HTERT RPE-1 (cell line): Measurements from ENCODE around the gene IFNG.

Source experiments
- in situ Hi-C: fragments of 300-500 bp; cut with MboI; formaldehyde crosslinking; loops from 4 replicates; pipeline ENCODE4 v1.14.3; 2020; ENCODE audit warnings: low sequenced_read_pairs

The IFNG gene

DNA sequence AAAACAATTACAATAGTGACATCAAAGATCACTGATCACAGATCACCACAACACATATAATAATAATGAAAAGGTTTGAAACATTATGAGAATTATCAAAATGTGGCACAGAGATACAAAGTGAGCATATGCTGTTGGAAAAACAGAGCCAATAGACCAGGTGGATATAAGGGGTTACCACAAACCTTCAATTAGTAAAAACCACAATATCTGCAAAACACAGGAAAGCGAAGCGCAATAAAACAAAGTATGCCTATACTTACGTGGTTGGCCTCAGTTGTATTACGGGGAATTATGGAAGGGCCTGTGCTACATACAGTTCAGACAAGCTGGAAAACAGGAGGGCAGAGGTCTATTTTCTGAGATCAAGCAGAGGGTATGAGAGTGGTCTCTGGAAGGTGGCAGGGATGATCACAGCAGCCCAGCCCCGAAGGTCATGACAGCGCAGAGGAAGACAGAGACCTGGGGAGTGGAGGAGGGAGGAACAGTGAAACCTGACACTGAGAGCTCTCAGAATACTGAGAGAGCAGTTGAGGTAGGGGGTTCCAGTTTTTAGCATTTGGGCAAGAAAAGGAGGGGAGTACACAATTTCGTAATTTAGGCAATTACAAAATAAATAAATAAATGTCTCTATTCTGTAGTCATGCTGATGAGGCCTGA, 41.3 kb downstream of the IFNG start:
- in situ Hi-C loops: no loop called here

- in situ Hi-C loops: no loop called here
Observed at GRCh38 chr12:68117661-68118060, 41.9 kb downstream of the IFNG start.

GRCh38 chr12:68115281-68115680, 44.3 kb downstream of the IFNG start:
- in situ Hi-C loops: no loop called here

DNA sequence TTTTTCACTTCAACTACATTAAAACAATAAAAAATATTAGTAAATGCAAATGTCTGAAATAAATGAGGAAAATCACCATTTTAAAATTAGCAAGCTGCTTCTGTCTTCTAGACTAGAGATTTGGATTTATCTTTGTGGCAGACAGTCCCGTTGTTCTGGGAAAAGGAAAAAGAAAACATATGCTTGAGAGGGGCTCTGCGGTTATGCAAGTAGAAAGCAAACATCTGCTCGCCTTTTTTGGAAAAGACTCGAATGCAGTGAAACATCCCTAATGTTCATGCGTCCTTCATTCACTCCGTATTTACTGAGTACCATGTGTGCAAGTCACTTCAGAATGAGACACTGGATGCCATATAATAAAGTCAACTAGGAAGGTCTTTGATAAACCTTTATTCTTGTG, 44.9 kb downstream of the IFNG start:
- in situ Hi-C loops: no loop called here

- in situ Hi-C loops: no loop called here
Observed at GRCh38 chr12:68113644-68114043, 45.9 kb downstream of the IFNG start.

DNA sequence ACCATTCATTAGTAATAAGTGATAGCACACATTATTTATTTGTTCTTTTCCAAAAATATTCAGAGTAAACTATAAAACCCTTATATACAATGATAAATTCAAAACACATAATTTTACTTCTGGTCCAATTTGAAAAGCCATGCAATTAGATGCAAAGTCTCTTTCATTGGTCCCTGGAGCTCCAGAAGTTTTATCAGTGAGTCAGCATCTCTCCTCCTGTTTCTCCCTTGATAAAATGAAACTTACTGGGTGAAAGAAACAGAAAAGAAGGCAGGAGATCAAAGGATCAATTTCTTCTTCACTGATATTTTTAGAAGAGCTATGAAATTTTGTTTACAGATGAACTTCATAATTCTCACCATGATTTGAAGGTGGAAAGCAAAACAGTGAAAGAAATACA, 47.5 kb downstream of the IFNG start:
- in situ Hi-C loops: no loop called here

DNA sequence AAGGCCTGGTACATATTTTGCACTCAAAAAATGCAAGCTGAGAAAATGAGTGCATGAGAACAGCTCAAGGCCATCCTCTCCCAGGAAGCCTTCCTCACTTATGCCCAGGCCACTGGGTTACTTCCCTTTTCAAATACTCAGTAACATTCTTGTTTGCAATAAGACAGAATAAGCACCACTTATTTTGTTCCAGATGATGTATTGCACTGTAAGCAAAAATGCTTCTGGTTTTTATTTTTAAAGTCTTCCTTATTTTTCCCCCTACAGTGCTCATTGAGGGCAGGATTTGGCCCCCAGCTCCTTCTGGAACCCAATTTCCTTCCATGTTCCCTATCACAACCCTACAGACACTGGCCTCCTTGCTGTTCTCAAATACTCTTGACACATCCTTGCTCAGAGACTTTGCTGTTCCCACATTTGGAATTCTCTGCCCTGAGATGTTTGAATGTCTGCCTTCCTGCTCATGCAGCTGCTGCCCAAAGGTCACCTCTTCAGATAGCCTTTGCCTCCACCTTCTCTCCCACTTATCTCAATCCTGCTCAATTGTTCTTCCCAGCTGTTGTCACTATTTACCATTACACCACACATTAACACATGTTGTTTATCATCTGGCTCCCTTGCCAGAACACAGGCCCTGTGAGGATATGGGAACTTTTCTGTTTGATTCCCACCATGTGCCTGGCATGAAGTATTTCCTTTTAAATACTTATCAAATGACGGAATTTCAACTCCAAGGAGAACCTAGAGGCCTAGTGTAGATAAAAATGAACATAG, 49.9 kb downstream of the IFNG start:
- in situ Hi-C loops: no loop called here

GRCh38 chr12:68109001-68109400, 50.5 kb downstream of the IFNG start:
- in situ Hi-C loops: no loop called here

DNA sequence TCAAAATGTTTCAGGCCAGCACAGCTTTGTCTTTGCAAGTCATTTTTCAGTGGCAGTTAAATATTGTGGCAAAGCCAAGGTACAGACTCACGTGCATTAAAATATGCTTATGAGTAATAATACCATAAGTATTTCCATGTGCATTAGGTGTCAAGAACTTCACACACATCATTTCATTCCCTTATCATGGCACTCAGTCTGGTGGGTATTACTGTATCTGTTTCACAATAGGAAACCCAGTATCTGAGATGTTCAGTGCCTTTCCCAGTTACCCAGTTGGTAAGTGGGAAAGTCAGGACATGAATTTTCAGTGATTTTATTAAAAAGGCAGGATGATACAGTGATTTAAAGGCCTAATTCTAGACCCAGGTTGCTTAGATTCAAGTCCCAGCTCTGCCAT, 52.9 kb downstream of the IFNG start:
- in situ Hi-C loops: no loop called here

- in situ Hi-C loops: no loop called here
Observed at GRCh38 chr12:68106160-68106559, 53.4 kb downstream of the IFNG start.
